ENCODE results near the gene B3GNT9. TPM values are rescaled to one million over a fixed set of nuclear protein-coding genes. Genes with fewer than 3 reads are reported as not detected.

B3GNT9 gene
- total RNA-seq, 1 experiment from 2014 or later, result 2.3 TPM

- no peaks in the 10 kb centered on the region for H3K9me2 ChIP-seq (replicated peaks; ENCODE audit: low read length)
- H3K9me3 ChIP-seq (ENCODE audit: low read length), result no peaks in the 10 kb centered on the region
- BruUV-seq (replicated peaks), result no TSS peak
- POLR2A ChIA-PET (ENCODE audit: unreplicated experiment), result no interaction called here
- peaks cover 30% of the 10 kb centered on the region for H3K79me2 ChIP-seq (ENCODE audit: low read length)
- H3K4me2 ChIP-seq (ENCODE audit: low read length), result peak within 1 kb of the TSS; percentile 94
- H3K27ac ChIP-seq (ENCODE audit: low read length), result peak within 1 kb of the TSS; percentile 32
- no peak for TF ChIP-seq EZH2 (IDR thresholded peaks at IDR 0.05; ENCODE audit: low read length, unreplicated experiment)
- TF ChIP-seq EZH2phosphoT487 (IDR thresholded peaks at IDR 0.05; ENCODE audit: borderline replicate concordance, low read length), result no peak
- no peak for TF ChIP-seq CTCF (conservative IDR thresholded peaks at IDR 0.05; ENCODE audit: low read depth, low read length)
- DNase-seq (peak; percentile 88), ATAC-seq (peak; percentile 95)
- H3K4me3 ChIP-seq (ENCODE audit: low read length), result peak within 1 kb of the TSS; percentile 98
- H3K27me3 ChIP-seq (ENCODE audit: low read length), result no peaks in the 10 kb centered on the region
- intact Hi-C loops (cut with micrococcal nuclease), result loop anchor here (10.0 kb wide), 1 partner anchor 53 kb away; the partner anchor contains the start of genes FHOD1 and SLC9A5
- H2AFZ ChIP-seq (ENCODE audit: low read length), result peak within 1 kb of the TSS; percentile 75
- H4K20me1 ChIP-seq (ENCODE audit: low read length), result no peaks in the 10 kb centered on the region; the same call in none of the 2 replicates
- H3F3A ChIP-seq (ENCODE audit: low read length, unreplicated experiment), result no peaks in the 10 kb centered on the region
- H3K36me3 ChIP-seq (ENCODE audit: low read depth, low read length), result peaks cover 18% of the 10 kb centered on the region; the same call in 1 of the 2 replicates
- H3K9ac ChIP-seq (ENCODE audit: low read length), result peak within 1 kb of the TSS; percentile 99
- H3K4me1 ChIP-seq (ENCODE audit: insufficient read depth, low read length), result peaks cover 14% of the 10 kb centered on the region
- CTCF ChIA-PET, result no interaction called here
Observed at GRCh38 chr16:67191995-67192681, 41.3 kb upstream of the B3GNT9 start, which contains the start of gene E2F4. Gene E2F4, plus strand, starts transcription at chr16:67192155. Its CDS starts 73 bp downstream, at chr16:67192228.

GRCh38 chr16:67191411-67191994 is 40.7 kb upstream of the B3GNT9 start:
- H3K36me3 ChIP-seq (ENCODE audit: low read depth, low read length), result peaks cover 18% of the 10 kb centered on the region; the same call in 1 of the 2 replicates
- H3K27ac ChIP-seq (ENCODE audit: low read length), result no peak overlapping the region
- peak overlapping the region; percentile 68 for H3K4me2 ChIP-seq (ENCODE audit: low read length)
- H3K9ac ChIP-seq (ENCODE audit: low read length), result peak overlapping the region; percentile 99; the same call in 1 of the 2 replicates
- POLR2A ChIA-PET (ENCODE audit: unreplicated experiment), result no interaction called here
- BruUV-seq (replicated peaks), result no TSS peak
- H3K9me3 ChIP-seq (ENCODE audit: low read length), result no peaks in the 10 kb centered on the region
- H3K4me3 ChIP-seq (ENCODE audit: low read length), result peak overlapping the region; percentile 98; the same call in 1 of the 2 replicates
- peak overlapping the region; percentile 75 for H2AFZ ChIP-seq (ENCODE audit: low read length)
- no peaks in the 10 kb centered on the region; the same call in 1 of the 2 replicates for H4K20me1 ChIP-seq (ENCODE audit: low read length)
- DNase-seq (no peak), ATAC-seq (no peak; the same call in 1 of the 2 replicates)
- H3K79me2 ChIP-seq (ENCODE audit: low read length), result peaks cover 30% of the 10 kb centered on the region
- H3K9me2 ChIP-seq (replicated peaks; ENCODE audit: low read length), result no peaks in the 10 kb centered on the region
- H3F3A ChIP-seq (ENCODE audit: low read length, unreplicated experiment), result no peaks in the 10 kb centered on the region
- CTCF ChIA-PET, result no interaction called here
- peaks cover 17% of the 10 kb centered on the region for H3K4me1 ChIP-seq (ENCODE audit: insufficient read depth, low read length)
- intact Hi-C loops (cut with micrococcal nuclease), result loop anchor here (10.0 kb wide), 1 partner anchor 53 kb away; the partner anchor contains the start of genes FHOD1 and SLC9A5
- TF ChIP-seq EZH2 (IDR thresholded peaks at IDR 0.05; ENCODE audit: low read length, unreplicated experiment), result no peak
- no peak for TF ChIP-seq EZH2phosphoT487 (IDR thresholded peaks at IDR 0.05; ENCODE audit: borderline replicate concordance, low read length)
- no peak for TF ChIP-seq CTCF (conservative IDR thresholded peaks at IDR 0.05; ENCODE audit: low read depth, low read length)
- no peaks in the 10 kb centered on the region for H3K27me3 ChIP-seq (ENCODE audit: low read length)
